GM12891 (cell line): ENCODE results near the gene SLC2A9.

Experiments used
- DNase-seq: peaks from one replicate; pipeline ENCODE4 v3.0.0; 2011; ENCODE audit warnings: low spot score; ENCODE audit not compliant: insufficient read length
- FAIRE-seq: peaks from 2 replicates; lab custom pipeline; 2011; peaks lifted over from hg19 to GRCh38; lab: Jason Lieb, UNC
- PAX5 ChIP-seq: IDR thresholded peaks from 2 replicates; pipeline ENCODE4 v1.6.1; 2011; ENCODE audit warnings: low read length, moderate library complexity, mild to moderate bottlenecking; ENCODE audit not compliant: insufficient read depth, severe bottlenecking
- POLR2A ChIP-seq: IDR thresholded peaks from 2 replicates; pipeline ENCODE4 v1.6.1; 2011; ENCODE audit warnings: low read depth, low read length, control low read depth
- POLR2AphosphoS5 ChIP-seq: IDR thresholded peaks from 2 replicates; pipeline ENCODE4 v1.6.1; 2011; ENCODE audit warnings: low read depth, low read length, control low read depth
- POU2F2 ChIP-seq: IDR thresholded peaks from 2 replicates; pipeline ENCODE4 v1.6.1; 2011; ENCODE audit warnings: low read depth, mild to moderate bottlenecking, control low read depth, low read length, moderate library complexity
- SPI1 ChIP-seq: IDR thresholded peaks from 2 replicates; pipeline ENCODE4 v1.6.1; 2011; ENCODE audit warnings: low read depth, low read length, control low read depth
- TAF1 ChIP-seq: IDR thresholded peaks from 2 replicates; pipeline ENCODE4 v1.6.1; 2011; ENCODE audit warnings: low read depth, low read length, control low read depth

Gene SLC2A9

GRCh38 chr4:9946170-9946569, 75.1 kb downstream of the SLC2A9 start:
- TF ChIP-seq POLR2AphosphoS5 (no peak), SPI1 (no peak), POLR2A (no peak), POU2F2 (no peak), PAX5 (no peak), TAF1 (no peak)
- FAIRE-seq, result no peak
- DNase-seq, result no peak

GRCh38 chr4:9944431-9945425, 76.6 kb downstream of the SLC2A9 start:
- TF ChIP-seq PAX5 (no peak), POU2F2 (no peak), POLR2A (no peak), POLR2AphosphoS5 (no peak), SPI1 (no peak), TAF1 (no peak)
- FAIRE-seq (no peak), DNase-seq (no peak)

- TF ChIP-seq SPI1 (no peak), POU2F2 (no peak), POLR2AphosphoS5 (no peak), POLR2A (no peak), PAX5 (no peak), TAF1 (no peak)
- FAIRE-seq (no peak), DNase-seq (no peak)
Observed at GRCh38 chr4:9943761-9944160, 77.5 kb downstream of the SLC2A9 start.

GRCh38 chr4:9942921-9943600, 78.2 kb downstream of the SLC2A9 start:
- TF ChIP-seq PAX5, result no peak
- TF ChIP-seq SPI1, result no peak
- no peak for TF ChIP-seq POLR2AphosphoS5
- no peak for TF ChIP-seq POLR2A
- TF ChIP-seq TAF1, result no peak
- no peak for TF ChIP-seq POU2F2
- FAIRE-seq (no peak), DNase-seq (no peak)

- FAIRE-seq, result no peak
- TF ChIP-seq SPI1, result no peak
- TF ChIP-seq POLR2AphosphoS5, result no peak
- TF ChIP-seq POLR2A, result no peak
- TF ChIP-seq POU2F2, result no peak
- no peak for TF ChIP-seq PAX5
- no peak for TF ChIP-seq TAF1
- DNase-seq, result no peak
Observed at GRCh38 chr4:9942139-9942538, 79.2 kb downstream of the SLC2A9 start.

- DNase-seq, result no peak
- FAIRE-seq, result no peak
- no peak for TF ChIP-seq PAX5
- no peak for TF ChIP-seq POLR2AphosphoS5
Observed at GRCh38 chr4:9940041-9940440, 81.3 kb downstream of the SLC2A9 start.

- no peak for FAIRE-seq
- DNase-seq, result no peak
- TF ChIP-seq POU2F2 (no peak), POLR2A (no peak), SPI1 (no peak), PAX5 (no peak)
Observed at GRCh38 chr4:9938933-9939332, 82.4 kb downstream of the SLC2A9 start.

GRCh38 chr4:9937078-9937477, 84.2 kb downstream of the SLC2A9 start:
- DNase-seq (no peak), FAIRE-seq (no peak)
- TF ChIP-seq TAF1 (no peak), SPI1 (no peak)

GRCh38 chr4:9936129-9936644, 85.1 kb downstream of the SLC2A9 start:
- FAIRE-seq (no peak), DNase-seq (no peak)
- TF ChIP-seq TAF1, result no peak

- DNase-seq (no peak), FAIRE-seq (no peak)
- TF ChIP-seq TAF1, result no peak
- no peak for TF ChIP-seq PAX5
- no peak for TF ChIP-seq POLR2AphosphoS5
- TF ChIP-seq POLR2A, result no peak
- no peak for TF ChIP-seq SPI1
- TF ChIP-seq POU2F2, result no peak
Observed at GRCh38 chr4:9933956-9934355, 87.3 kb downstream of the SLC2A9 start.

GRCh38 chr4:9933184-9933583, 88.1 kb downstream of the SLC2A9 start:
- DNase-seq, result no peak
- FAIRE-seq, result no peak
- TF ChIP-seq SPI1 (no peak), POLR2AphosphoS5 (no peak)
